Stimulated activated CD4-positive, alpha-beta T cell treated with anti-CD3 and anti-CD28 coated beads, TNF-alpha, amount 100 ng/mL, for 24 hours (primary cell): Measurements from ENCODE around the gene RGS16.

ENCODE experiments used
- DNase-seq, 3 experiments: peaks; one replicate each; pipeline ENCODE4 v3.0.0-alpha.2; 2020; ENCODE audit warnings: low read depth in 3 of 3

The RGS16 gene

DNA sequence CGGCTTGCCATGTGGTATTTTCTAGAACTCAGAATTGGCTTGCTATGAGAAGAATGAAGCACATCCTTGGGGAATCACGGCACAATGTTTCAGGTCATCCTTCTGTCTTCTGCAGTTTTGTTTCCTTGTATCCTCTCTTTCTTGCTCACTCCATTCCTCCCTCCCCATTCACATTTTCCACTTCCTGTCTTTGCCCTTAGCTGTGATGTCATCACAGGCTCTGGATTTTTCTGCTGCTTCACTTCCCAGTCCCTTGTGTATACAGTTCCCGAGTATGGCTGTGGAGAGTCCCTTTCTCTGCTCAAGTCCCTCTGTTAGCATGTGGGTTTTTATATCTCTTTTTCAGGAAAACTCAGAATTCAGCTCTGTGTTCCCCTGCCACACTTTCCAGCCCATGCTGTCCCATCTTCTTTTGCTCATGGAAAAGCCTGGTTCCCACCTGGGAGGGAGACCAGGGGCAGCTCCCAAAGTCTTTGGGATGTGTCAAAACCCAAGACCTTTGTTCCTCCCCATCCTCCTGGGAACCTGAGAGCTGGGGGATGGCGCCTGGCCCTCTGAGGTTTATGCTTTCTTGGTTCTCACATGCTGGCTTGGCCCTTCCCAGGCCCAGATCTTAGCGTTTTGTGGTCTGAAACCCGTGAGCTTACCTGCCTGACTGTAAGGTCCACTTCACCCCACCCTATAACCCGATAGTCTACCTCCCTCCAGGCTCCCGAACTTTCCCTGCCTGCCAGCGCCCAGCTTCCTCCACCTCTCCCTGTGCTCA, 4.8 kb upstream of the RGS16 start:
- no peak for DNase-seq

DNA sequence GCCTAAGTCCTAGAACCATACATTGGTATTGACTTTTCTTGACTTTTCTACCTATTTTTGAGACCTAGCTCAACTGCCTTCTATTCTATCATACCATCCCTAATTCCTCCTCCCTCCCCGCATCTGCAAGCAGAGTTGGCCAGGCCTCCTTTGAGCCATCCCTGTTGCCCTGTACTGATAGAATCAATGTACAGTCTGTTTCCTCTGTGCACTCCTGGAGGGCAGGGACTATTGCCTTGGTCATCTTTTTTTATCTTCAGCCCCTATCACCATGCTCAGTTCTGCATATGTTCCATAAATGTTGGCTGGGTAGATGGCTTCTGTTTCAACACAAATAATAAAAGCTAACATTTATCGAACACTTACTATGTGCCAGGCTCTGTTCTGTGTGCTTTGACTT, 4.0 kb upstream of the RGS16 start:
- DNase-seq: no peak

DNA sequence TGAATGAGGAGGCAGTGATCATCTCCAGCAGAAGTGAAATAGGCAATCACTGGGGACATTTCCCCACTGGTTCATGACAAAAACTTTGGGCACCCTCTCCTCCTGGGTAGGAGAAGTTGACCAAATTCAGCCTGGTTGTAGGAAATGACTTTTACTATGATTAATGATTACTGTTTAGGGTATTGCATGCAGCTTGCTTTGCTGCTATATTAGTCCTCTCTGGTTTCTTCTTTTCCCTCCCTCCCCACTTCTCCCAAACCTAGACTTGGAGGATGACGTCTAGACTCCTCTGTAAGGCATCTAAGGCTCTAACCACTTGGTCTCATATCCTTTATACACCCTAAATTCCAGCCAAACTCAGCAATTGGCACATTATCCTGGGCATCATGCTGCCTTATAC, 3.4 kb upstream of the RGS16 start:
- DNase-seq: no peak

DNA sequence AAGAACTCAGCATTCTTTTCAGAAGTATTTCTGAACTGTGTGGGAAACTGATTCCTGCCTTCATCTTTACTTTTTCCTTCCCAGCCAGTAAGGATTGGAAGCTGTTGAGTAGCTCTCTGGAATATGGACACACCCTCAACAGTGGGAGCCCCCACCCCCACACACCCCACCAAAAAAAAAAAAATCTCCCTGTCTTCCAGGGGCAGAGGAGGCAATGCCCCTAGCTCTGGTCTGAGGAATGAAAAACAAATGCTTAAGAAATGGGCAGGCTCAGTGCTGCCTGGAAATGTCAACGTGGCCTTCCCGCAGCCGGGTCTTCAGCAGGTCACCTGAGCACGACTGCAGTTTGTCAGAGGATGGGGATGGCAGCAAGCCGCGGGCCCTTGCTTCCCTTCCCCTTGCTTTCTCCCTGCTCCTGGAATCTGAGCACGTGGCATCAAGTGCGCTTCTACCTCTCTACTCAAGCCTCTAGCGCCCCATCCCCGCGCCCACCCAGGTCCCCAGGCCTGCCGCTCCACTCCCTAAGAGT, 479 bp downstream of the RGS16 start:
- DNase-seq: no peak

DNA sequence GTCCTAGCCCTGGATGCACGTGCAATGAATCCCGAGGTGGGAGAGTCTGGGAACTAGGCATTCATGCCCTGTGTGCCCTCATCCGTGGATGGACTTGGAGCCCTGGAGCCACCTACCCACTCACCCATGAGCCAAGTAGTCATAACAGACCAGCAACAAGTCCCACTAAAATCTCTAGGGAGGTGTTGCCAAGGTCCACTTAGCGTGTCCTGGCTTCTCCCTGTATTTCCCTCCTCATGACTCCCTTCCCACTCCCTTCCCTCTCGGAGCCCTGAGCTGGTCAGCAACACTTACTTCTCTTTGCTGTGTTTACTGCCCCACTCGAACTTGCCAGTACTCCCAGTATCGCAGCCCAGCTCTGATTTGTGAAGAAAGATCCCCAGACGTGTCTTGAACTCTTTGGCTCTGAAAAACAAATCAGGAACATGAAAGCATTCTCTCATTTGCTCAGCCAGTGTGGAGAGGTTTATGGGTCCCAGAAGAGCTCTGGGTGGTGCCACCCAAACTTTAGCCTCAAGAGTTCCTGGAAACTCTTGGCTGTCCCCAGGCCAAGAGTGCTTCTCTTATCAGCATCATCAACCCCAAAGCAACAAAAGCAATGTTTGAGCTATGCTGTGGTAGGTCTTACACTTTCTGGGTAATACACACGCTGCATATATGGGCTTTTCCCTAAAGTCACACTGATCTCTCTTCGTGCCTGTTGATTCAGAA, 1.1 kb downstream of the RGS16 start:
- no peak for DNase-seq

DNA sequence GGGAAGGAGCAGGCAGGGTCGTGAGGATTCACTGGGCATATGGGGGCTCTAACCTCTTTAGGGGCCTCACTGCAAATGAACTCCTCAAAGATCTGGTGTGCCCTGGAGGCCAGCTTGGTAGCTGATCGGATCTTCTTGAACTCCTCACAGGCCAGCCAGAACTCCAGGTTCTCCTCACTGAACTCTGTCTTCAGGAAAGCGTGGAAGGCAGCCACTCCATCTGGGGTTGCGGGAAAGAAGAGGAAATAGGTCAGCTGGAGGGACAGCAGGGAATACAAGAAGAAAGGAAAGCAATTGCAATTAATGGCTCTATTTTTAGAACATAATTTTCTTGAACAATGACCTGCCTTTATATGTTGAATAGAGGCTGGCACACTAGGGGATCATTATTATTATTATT, 2.3 kb downstream of the RGS16 start:
- no peak for DNase-seq

DNA sequence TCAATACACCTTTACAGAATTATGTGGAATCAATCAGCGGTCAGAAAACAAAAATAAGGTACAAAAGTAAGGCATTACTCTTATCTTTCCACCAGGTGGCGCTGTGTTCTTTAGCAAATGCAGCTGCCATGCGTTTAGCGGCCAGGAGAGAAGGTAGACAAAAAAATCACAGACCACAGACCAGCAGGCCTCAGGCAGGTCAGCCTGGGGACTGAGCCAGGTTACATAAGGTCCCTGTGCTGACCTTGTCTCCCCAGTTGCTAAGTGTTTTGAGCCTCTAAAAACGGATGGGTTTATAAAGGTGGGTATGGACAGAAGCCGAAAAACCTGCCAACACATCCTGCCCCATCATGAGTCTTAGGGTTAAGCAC, 2.8 kb downstream of the RGS16 start:
- peak in 2 of 3 experiments; percentile 47 to 70 for DNase-seq

DNA sequence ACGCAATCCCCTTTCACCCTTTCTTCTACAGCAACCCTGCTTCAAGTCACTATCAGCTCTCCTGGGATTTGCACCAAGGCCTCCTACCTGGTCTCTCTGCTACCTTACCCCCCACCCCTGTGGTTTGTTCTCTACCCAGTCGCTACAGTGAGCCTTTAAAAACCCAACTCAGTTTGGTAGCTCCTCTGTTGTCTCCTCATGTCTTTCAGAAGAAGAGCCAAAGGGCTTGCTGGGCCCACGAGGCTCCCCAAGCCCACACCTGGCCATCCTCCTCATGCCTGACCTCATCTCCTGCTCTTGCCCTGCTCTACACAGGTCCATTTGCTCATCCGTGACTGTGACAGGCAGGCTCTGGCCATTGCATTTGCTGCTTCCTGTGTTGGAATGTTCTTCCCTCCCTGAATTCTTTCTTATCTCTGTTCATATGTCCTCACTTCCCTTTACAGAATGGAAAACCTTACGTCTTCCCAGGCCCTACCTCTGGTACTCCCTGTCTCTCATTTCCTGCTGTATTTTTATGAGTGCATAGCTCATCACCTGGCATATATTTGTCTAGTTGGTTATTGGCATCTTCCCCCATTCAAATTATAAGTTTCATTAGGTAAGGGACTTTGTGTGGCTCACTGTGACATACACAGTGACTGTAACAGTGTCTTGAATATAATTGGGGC, 3.3 kb downstream of the RGS16 start:
- DNase-seq: no peak

DNA sequence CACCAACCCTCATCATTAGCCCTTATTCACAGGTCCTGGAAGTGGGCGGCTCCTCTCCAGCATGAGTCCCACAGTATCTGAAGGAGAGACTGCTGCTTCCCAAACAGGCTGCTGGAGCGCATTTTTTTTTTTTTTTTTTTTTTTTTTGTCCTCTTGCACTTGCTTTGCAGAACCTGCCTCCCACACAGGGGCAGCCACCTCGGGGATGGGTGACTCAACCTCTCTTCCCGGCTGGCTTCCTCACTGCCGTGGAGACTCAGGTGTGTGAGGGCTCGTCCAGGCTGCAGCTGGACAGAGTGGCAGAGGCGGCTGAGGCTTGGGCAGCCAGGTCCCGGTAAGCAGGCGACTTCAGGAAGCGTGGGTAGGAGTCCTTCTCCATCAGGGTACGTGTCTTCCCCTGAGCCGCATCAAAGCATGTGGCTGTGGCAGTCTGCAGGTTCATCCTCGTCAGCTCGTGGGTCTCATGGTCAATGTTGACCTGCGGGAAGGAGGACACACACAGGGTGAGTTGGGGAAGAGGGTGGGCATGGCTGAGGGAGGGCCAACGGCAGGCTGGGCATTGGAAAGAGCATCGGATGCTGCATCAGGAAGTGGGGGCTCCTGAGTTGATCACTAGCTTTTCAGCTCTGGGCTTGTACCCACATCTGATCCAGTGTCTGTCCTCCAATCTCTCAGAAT, 4.0 kb downstream of the RGS16 start:
- no peak for DNase-seq

DNA sequence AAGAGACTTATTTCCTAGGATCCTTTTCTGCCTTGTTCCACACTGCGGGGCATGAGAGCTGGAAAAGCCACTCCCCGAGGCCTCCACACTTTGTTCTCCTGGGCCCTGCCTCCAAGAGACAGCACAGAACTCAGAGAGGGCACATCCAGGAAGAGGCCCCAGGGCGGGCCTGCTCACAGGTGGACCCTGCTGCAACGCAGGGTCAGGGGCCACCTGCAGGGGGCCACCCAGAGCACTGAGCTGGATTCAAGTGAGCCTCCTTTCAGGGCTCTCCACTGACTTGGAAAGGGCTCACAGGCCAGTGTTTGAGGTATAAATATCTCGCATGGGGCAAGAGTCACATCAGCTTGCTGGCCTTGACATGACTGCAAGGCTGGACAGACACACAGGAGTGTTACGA, 4.8 kb downstream of the RGS16 start:
- DNase-seq: no peak

DNA sequence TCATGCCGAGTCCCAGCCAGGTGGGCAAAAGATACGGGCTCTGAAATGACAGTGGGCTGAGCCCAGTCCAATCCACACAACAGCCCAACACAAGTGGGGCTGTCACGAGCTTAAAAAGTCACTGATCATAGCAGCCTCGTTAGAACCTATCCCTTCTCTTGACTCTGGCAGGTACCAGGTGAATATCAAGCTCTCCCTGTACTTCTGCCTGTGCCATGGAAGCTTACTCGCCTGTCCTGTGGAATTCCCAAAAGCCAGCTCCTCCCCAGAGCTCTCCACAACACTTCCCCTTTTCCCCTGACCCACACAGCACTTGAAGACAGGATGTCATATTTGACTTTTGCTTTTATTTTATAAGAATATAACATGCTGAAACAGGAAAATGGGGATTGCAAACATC, 5.9 kb downstream of the RGS16 start:
- DNase-seq: no peak

DNA sequence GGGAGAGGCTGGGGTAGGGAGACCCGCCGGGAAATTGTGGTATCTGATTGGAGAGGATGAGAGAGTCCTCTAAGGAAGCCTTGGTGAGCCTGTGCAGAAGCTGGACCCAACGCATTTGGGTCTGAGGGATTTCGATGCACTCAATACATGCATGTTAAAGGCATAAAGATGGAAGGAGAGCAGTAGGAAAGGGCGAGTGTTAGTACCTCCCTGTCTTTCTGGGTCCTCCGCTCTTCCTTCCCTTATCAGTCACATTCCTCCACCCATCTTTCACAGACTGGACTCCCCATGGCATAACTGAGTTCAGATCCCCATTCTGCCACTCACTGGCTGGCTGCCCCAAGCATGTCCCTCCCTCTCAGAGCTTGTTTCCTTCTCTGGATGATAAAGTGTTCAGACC, 7.3 kb downstream of the RGS16 start:
- DNase-seq: no peak

DNA sequence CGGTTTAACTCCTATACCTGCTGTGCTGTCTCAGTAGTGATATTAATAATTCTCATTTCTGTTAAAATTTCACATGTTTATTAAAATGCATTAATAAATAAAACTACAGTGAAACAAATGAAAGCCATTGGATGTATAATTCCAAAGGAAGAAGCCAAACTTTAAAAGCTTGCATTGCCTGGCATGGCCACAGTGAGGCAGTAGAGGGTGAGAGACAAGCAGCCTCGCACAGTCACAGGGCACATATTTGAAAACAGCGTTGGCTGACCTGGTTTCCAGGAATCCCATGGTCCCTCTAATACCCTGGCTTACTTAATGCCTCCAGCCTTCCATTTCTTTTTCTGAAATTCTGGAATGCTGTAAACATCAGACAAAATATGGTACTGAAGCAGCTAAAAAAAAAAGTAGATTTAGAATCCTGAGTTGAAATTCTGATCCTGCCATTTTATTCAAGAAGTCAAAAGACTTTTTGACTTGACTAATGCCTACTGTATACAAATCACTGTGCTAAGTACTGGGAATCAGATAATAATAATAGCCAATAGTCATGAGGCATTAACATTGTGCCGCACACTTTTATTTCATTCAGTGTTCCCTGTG, 8.4 kb downstream of the RGS16 start:
- DNase-seq: peak; percentile 44 to 67 (median 51)

DNA sequence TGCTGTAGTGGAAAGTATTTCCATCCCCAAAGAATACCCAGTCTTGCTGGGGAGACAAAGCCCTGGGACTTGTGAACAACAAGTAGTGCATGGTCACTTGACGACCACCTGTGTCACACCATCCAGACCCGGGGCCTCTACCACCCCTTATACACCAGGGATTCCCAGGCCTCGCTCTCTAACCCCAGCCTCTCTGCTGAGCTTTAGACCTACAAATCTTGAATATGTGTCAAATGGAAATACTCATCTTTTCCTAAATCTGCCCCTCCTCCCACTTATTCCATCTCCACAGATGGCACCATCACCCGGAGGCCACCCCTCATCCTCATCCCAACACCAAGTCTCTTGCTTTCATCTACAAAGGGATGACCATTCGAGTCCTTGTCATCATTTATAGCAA, 14.3 kb downstream of the RGS16 start:
- DNase-seq: no peak

DNA sequence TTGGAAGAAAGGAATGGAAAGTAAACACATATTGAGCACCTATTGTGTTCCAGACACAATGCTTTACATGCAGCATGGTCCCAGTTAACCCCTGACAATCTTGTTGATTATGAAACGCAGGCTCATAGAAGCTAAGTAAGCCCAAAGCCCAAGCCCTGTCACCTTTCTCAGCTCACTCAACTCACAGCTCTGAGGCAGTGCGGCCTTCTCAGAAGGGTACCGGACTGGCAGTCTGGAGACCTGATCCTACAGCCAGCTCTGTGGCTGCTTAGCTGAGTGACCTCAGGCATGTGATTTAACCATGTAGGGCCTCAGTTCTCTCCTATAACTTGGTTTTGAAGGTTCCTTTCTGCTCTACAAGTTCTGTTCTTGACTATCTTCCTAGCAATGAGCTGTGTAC, 14.7 kb downstream of the RGS16 start:
- no peak for DNase-seq

DNA sequence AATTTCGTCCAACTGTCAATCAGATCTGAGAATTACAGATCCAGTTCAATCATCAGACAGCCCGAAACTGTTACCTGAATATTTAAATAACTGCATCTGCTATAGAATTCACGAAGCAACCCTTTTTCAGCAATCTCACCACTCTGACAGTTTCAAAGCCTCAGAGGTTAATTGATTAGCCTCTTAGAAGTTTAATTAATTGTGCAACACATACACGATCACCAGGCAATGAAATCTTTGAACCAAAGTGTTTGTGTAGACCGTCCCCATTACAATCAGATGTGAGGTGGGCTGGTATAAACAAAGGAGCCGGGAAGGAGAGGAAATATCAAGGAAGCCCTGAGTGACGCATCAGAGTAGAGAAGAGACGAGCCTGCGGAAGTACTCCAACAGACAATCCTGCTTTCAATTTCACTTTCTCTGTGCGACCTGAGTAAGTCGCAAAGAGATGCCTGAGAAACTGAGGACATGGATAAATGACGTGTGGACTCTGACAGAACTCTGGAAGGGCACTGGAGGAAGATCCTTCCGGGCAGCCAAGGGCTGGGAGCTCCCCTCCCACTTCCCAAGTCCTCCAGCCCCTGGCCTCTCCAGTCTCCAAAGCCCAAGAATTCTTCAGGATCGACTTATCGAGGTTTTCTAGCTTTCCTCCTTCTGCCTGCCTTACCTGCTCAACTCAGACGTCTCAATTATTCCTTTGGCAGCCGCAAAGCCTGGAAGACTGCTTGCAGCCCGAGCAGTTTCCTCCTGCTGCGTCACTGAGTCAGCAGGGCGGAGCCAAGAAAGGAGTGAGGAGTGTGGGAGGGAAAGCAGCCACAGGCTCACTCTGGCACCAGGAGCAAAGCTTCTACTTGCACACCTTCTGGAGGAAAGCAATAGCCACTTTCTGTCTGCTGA, 15.4 kb downstream of the RGS16 start, which contains the start of gene RNASEL:
Gene RNASEL (minus strand): TSS at position 757 of the 897 bp plus-strand sequence. CDS start 2,450 bp downstream, outside the sequence.
- peak; percentile 28 to 55 (median 34) for DNase-seq

DNA sequence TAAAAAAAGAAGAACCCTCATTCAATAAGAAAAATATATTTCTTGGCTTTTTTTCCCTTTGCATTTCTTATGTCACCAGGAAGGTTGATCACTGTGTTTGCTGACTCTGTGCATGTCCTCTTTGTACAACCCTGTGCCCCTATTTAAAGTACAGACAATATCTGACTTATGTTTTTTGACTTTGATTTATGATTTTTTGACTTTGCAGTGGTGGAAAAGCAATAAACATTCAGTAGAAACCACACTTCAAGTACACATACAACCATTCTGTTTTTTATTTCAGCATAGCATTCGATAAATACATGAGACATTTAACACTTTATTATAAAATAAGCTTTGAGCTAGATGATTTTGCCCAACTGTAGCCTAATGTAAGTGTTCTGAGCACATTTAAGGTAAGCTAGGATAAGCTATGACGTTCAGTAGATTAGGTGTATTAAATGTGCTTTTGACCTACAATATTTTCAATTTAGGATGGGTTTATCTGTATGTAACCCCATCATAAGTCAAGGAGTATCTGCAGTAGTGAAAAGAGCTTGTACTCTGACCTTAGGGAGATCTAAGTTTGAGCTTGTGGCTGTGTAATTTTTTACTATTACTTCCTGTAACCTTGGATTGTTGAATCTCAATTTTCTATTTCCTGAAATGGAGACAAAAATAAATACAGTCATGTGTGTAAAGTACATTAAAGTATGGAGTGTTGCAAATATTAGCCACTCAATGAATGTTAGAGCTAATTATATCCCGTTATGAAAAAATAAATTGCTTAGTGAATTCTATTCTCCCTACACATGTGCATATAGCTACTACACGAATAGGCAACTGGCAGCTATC, 16.3 kb downstream of the RGS16 start:
- DNase-seq: no peak

DNA sequence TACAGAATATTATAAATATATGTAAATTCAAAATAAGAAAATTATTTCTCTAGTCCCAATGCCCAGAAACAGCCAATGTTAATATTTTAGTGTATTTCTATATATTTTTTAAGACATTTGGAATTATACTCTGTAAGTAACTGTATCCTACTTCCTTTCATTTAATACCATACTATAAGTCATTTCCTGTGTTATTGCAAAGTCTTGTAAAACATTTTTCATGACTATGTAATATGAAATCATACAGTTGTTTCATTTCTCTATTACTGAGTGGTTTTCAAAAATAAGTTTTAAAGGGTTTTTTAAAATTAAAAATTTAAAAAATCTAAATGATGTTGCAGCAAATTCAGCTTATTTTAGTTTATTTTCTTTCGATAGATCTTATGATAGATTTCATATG, 17.1 kb downstream of the RGS16 start:
- DNase-seq: no peak

DNA sequence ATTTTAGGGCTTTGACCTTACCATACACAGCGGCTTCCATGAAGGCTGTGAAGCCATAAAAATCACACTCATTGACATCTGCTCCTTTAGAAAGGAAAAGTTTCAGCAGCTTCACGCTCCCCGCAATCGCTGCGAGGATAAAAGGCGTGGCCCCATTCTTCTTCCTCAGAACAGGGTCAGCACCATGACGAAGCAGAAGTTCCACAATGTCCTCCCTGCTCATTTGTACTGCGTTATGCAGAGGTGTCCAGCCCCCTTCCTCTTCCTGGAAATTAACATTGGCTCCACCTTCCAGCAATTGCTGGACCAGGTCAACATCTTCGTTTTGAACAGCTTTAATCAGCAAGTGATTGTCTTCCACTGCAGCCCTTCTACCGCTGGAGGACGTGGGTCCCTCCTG, 17.8 kb downstream of the RGS16 start:
- no peak for DNase-seq

DNA sequence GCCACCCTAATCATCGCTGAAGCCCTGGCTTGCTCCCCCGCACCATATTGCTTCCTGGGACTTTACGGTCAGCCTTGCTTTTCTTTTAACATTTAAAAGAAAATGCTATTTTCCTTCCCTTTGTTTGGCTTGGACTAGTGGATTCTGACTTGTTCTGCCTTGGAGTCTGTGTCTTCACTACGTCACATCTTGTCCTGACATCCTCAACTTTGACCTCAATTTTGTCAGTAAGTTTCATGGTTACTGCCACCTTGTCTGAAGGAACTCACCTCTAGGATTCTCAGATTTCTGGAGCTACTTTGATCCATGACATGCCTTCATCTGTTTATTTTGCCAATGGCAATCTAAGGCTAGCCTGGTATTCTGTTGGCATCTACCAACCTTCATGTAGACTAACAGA, 19.4 kb downstream of the RGS16 start:
- no peak for DNase-seq
